ENCODE data around the gene RAI1.

The RAI1 gene

DNA sequence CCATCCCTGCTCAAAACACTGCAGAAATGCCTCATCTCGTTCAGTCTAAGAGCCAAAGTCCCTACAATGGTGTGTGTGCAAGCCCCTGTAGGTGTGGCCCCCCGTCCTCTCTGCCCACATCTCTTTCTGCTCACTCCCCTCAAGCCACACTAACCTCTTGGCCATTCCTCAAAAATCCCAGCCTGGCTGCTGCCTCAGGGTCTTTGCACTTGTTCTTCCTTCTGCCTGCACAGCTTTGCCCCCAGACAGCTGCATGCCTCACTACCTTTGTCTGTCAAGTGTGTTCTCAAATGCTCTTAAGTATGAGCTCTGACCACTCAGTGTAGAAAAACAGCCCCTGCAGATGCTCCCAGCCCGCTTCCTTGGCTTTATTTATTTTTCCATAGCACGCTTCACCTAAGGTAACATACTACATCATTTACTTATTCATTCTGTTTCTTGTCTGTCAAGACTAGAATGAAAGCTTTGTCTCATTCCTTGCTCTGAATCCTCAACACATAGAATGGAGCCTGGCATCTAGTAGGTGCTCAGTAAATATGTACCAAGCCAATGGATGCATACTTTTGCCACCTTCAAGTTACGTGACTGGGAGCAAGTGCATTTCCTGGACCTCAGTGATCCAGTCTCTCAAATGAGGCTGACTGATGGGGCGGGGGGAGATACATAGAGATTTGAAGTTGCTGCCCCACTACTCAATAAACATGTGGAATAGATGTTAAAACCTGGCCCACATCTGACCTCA, 38.1 kb downstream of the RAI1 start:
- DNase-seq = no peak

DNA sequence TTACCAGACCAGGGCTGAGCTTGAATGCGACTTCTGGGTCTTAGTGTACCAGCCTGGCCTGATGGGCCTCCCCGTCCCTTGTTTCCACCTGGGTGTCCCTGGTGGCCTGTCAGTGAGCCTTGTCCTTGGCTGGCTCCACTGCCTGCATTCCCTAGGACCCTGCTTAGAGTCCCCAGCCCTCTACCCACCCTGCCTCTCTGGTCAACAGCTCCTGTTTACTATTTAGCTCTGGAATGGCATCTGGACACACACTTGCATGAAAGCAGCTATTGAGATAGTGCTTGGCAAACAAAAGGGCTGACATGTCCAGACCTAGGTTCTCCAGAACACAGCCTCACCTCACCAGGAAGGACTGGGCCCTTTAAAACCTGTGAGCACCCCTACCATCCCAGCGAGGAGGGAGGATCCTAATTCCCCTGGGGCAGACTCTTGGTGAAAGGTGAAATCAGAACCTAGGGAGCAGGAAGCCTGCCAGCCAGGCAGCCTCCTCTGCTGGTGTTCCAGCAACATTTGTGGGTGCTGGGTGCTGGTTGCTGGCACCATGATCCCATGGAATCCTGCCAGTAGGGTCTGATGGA, 38.8 kb downstream of the RAI1 start:
- DNase-seq = no peak

DNA sequence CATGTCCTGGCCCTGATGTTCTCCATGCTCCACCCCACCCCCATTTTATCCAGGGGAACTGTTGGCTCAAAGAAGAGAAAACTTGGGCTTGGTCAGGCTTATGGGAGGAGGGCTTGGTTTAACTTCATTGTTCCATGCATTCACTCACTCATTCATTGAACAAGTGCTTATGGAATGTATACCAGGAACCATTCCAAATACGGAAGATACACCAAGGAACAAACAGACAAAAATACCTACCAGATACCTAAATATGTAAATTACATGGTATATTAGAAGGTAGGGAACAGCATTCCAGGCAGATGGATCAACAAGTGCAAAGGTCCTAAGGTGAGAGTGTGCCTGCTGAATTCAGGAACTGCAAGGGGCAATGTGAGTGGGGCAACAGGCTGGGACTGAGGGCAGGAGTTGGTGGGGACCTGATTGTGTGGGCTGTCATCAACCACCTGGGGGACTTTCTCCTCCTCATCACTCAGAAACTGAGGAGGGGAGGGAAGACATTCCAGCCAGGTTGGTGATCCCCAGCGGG, 39.9 kb downstream of the RAI1 start:
- no peak for DNase-seq

DNA sequence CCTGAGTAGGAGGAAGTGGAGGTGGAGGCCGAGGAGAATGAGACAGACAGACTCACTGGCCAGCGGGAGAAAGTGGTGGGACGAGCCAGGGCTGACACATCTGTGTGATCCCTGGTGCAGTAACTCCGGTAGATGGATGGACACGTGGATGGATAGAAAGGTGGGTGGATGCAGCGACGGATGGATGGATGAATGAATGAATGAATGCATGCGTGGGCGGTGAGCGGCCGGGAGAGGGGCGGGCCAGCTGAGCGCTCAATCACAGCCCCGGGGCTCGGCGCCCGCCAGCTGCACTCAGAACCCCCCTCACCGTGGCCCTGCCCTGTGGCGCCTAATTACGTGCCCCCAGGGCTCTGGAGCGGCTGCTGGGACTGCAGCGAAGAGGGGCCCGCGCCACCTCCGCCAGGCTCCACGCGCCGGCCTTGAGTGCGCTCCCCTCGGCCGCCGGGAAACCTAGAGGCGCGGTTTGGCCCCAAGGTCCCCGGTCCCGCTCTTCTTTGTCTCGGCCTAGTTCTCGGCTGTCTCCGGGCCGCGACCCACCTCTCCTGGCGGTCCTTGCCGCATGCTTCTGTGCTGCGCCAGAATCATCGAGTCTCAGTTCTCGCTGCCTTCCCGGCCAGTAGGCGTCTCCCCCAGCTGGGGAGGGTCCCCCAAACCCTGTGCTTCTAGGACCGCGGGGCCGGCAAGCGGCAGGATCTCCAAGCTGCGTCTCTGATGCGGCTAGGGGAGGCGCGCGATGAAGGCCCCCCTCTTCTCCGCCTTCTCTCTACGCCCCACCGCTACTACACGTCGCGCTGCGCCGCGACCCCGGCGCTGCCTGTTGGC, 41.0 kb downstream of the RAI1 start:
- DNase-seq = no peak

DNA sequence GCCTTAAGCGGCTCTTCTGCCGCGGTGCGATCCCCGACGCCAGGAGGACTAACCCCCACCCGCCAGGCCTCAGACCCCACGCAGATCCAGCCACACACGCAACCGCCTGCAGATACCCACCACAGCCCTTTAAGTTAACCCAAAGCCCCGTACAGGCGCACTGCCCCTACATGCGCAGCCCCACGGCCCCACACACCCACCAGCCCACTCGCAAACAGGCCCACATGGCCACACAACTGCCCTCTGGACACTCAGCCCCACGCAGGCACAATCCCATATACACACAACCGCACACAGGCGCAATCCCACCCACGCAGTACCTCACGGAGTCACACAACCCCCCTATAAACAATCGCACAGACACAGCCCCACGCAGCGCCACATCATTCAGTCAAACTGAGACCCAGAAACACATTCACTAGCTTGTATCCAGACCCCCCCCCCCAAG, 41.7 kb downstream of the RAI1 start:
- DNase-seq = no peak

DNA sequence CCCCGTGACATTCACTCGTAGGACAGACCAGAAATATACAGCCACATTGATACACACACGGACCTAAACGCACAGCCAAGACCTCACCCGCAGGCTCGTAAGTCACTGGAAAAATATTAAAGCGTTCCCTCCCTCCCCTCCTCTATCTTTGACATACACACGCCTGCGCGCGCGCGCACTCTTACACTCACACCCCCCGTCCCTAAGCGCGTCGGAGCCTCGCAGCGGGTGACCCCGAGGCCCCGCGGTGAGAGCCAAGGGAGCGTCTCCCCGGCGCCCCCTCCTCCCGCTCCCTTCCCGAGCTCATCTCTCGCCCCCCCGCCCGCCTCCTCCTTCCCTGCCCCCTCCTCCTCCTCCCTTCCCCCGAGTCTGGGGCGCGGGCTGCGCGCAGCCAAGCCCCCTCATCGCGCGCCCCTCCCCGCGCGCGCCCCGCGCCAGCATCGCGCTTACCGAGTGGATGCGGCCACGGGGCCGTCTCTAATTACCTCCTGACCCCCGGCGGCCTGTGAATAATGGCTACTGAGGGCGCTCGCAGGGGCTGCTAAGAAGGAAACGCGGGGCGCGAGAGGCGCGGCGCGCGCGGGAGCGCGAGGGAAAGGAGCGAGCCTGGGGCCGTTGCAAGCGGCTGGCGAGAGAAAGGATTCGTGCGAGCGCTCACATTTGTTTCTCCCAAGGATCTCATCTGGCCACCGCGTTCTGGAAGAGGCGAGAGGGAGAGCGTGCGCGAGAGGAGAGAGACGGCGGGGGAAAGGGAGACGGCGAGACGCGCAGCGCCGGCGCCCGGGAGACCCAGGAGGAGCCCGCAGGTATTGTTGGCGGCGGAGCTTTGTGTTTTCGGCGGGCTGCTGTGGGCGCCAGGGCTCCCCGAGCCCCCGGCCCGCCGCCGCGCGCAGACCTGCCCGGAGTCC, 42.4 kb downstream of the RAI1 start:
- DNase-seq = peak; percentile 57

DNA sequence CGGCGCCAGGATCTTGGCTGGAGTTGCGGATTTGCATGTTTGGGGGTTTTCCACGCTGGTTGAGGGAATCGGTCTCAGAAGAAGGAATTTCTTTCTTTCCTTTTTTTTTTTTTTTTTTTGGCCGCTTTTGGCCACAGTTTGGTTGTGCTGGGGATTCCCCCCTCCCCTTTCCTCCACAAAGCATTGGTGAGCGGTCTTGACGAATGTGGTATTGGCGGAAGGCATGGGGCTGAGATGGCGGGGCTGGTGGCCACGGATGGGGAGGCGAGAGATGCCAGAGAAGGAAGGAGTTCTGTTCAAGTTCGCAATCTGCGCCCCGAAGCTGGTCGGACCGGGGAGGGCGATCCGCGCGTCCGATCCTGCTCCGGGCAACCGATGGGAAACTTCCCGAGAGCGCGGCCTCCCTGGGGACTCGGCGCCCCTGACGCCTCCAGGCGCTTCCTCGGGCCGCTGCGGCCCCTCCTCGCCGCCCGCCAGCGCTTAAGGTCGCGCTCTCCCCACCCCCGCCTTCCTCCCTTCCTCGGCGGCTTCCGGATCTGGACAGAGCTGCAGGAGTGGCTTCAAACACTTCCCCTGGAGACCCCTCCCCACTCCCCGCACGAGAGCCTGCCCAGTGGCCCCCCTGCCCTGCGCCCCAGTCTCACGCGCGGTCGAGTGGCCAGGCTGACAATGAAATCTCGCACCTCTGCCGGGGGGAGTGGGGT, 43.2 kb downstream of the RAI1 start:
- peak; percentile 18 for DNase-seq

DNA sequence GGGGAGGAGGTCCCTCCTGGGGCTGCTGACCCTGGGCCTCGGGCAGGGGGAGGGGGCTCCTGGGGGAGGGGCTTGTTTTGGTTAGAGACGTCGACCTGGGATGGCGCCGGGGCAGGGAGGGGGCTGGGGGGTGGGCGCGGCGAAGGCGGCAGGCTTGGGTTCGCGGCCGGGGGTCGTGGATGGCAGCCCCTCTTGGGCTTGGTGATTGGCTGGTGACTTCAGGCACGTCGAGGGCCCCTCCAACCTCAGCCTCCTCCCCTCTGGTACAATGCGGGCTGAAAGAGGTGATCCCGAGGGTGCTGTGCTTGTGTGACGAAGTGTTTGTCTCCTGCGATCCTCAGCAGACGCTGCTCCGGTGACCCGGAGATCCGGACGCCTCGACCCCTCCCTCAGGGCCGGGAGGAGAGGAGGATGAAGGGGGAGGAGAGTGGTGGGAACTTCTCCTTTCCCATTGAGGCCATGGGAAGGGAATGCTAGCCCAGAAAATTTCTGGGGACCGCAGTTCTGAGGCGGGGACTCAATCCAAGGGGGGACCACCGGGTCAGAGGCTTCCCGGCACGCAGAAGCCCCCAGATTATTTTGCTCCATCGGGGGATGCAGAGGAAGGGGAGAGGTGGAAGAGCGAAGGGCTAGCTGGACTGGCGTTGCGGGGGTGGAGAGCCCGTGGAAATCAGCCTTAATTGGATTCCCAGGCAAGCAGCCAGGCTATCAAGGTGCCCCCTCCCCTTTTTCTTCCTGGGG, 43.9 kb downstream of the RAI1 start:
- DNase-seq = no peak

DNA sequence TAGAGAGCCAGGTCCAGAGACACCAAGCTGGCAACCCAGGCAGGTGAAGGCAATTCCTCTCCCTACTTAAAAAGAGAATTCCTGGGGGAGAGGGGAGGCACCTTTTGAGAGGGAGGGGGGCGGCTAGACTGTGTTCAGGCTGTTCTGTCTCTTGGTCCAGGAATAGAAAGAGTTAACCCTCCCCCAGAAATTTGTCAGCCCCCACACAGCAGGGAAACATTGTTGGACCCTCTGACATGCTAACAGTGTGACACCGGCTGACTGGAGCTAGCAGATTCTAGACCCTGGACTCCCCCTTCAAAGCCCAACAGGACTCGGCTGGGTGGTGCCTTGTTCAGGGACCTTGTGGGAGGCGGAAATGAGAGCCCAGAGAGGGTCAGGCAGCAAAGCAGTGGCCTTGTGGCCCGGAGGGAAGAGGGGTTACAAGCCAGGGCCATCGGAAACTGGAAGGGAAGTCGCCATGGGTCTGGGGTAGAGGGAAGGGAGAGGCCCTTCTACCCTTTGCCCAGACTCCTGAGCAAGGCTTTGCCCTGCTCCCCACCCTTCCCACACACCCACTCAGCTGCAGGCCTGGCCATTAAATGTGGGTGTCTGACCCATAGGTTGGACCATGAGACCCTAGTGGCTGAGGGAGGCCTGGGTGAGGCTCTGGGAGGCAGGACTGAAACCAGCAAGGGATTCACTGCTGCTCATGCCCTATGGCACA, 44.6 kb downstream of the RAI1 start:
- no peak for DNase-seq

DNA sequence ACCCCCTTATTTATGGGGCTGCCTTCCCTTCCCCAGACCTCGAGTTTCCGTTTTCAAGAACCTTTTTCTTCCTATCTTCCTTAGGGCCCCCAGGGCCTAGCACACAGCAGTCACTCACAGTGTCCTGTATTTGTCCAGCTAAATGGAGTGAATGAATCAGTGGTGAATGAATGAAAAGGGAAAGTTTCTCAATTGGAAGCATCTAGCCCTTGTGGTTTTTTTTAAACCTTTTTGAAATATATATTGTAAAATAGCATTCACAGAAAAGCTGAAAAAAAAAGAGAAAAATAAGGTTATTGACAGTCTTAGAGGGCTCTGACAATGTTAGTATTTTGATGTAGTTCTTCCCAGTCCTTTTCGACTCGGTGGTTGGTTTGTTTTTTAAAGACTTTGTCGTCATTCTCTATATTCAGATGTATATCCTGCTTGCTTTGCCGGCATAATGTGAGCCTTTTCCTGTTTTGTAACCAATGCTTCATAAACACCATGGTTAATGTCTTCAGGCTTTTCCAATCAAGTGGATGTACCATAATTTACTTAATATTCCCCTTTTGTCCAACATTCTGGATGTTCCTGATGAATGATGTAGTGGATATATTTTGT, 45.3 kb downstream of the RAI1 start:
- no peak for DNase-seq

DNA sequence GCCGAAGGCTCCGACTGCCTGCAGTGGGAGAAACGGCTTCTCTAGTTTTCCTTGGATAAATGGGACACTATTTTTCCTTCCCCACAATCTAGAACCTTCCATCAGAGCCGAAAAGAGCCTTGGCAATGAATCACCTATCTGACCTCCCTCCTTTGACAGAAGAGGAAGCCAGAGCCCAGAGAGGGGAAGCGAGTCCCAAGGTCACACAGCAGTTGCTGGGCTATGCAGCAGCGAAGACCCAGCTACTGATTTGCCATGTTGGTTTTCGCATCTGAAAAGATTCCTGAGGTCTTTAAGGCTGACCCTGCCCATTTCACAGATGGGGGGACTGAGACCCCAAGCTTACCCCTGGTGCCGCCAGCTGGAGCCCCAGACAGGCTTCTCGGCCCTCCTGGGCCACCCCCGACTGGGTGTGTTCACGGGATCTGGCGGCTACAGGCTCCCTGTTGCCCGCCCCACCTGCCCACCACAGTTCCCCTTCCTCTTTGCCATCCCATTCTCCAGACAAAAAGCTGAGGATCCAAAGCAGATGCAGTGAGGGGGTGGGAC, 45.9 kb downstream of the RAI1 start:
- no peak for DNase-seq

DNA sequence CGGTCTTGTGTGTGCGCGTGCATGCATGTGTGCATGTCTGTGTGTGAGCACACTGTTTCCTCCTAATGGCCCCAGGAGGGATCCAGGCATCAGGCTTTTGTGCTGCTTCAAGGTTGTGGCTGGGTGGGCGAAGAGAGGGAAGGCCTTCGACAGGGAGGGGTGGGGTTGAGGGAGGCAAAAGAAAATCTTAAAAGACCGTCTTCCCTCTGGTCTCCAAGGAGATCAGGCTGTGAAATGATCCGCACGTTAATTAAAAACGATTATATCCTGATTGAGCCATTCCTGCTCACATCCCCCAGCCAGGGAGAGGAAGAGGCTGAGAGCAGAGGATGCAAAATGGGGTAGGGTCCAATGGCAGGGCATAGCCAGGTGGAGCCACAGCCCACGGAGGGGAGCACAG, 46.9 kb downstream of the RAI1 start:
- DNase-seq = no peak

DNA sequence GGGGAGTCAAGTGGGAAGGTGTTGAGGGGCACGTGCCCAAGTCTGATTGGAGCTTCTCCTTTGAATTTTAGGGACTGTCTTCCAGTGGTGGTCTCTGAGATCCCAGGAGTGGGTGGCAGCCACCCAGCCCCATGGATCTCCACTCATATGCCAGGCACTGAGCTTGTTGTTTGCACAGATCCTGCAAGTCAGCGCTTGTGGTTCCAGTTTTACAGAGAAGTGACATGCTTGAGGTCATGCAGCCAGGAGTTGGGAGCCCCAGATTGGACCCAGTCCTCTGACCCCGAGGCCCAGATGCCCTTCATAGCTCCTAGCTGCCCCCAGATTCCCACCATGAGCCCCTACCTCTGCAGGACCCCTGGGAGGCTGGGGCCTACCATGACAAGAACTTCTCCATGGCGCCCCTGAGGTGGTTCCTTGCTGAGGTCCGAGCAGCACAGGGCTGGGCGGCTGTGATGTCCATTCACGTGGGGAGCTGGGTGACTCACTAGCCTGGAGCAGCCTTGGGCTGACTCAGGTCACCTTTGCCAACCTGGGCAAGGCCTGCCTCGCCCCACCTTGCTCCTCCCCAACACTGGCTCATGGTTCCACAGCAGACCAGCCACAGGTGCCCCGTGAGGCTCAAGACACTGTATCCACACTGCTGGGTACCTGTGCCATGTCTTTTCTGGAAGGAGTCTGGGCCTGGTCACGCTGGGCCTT, 47.4 kb downstream of the RAI1 start:
- no peak for DNase-seq

DNA sequence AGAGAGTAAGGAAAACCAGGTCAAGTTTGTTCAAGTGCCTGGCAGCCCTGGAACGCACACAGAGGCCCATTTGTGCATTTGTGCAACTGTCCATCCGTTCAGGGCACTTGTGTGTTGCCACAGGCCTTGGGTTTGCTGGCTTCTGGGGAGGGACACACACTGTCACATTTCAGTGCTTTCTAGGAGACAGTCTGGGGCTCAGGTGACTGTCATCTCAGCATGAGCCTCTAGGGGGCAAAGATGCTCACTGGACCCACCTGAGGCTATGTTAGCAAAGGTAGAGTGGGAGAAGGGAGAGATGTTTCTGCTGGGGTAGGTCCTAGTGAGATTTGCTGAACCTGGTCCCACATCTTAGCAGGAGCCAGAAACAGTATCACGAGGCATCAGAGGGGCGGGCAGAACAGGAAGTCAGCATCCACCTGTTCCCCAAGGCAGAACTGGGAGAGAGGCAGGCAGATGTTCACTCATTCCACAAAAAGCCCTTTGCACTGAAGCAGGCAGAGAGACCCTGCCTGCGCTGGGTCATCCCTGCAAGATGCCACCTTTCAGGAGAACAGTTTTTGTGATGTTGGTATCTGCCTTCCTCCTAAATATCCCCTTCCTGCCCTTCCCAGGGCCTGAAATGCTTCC, 48.5 kb downstream of the RAI1 start:
- peak; percentile 64 for DNase-seq

DNA sequence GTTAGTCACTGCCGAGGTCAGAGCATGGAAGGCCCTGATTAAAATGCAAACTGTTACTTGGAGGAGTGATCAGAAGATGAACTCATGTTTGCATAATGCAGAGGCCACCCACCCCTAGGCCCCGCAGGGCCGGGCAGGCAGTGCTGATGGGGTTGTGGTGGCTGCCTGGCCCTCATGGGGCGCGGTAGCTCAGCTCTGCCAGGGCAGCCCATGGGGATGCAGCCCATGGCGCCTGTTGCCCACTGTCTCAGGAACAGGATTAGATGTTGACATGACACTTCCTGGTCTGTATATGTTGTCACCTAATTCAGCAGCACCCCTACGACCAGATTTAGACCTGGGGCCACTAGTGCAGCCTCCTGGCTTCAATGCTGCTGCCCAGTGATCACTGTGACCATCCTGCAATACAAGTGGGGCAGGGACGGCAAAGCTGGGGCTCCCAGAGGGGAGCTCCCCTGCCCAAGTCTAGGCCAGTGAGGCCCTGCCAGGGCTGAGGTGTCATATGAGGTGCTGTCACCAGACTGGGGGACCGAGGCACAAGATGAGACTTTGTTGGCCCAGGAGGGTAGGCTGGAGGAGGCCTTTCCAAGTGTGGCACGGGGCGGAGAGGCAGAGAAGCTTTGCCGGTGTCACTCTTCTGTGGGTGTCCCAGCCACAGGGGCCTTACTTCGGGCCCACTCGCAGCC, 49.1 kb downstream of the RAI1 start:
- no peak for DNase-seq

DNA sequence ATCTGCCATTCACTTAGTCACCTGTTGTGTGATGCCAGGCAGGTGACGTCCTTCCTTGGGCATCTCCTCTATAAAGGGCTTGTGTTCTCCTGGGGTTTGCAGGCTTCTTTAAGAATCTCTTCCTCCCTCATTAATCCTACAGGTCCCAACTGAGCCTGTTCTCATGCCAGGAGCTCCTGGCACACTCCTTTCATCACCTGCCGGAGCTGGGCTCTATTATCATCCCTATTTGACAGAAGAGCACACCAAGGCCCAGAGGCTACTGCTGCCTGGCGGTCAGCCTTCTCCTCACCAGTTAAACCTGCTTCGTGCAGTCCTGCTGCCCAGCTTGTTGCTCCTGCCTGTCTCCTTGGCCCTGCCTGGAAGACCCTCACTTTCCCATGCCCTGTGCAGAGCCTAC, 51.2 kb downstream of the RAI1 start:
- no peak for DNase-seq

DNA sequence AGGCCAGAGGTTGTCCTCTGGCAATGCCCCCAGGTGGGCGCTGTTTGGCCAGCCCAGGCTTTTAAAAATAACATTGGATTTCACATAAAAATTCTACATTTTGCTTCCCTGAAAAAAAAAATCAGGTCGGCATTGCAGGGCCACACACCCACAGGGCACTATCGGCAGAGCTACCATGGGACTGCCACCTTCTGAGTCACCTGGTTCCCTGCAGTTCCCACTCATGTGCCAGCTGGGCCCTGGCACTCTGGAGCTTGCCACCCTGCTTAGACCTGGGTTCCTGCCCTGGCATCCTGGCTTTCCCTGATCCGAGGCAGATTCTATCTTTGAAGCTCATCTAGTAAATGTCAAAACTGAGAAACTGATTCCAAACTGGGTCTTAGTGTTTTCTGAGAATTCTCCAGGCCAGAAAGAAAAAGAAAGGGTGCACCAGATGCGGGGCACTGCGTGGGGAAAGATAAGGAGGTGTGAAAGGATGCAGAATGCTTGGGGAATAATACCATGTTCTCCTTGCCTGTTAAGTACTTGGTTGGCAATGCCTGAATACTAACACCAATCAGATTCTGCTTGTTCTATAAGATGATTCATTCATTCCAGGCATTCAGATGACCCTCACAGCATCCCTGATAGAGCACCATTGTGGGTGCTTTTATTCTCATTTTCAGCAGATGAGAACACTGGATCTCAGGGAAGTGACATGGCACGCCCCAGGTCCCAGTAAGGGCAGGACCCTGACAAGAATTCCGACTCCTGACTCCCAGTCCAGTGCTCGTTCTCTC, 51.8 kb downstream of the RAI1 start:
- no peak for DNase-seq

Measured in activated CD4-positive, alpha-beta T cell treated with anti-CD3 and anti-CD28 coated beads for 48 hours (primary cell).